Activated CD8-positive, alpha-beta memory T cell treated with anti-CD3 and anti-CD28 coated beads for 1 hour (primary cell): ENCODE measurements around the gene AMFR.

Experiments
- DNase-seq, 2 donors: peaks; one replicate each; pipeline ENCODE4 v3.0.0-alpha.2; 2020; ENCODE audit warnings: low read depth in 1 of 2; ENCODE audit errors: extremely low read depth in 1 of 2

AMFR gene

GRCh38 chr16:56336071-56336688 is 89.2 kb downstream of the AMFR start:
- DNase-seq: no peak

- no peak for DNase-seq
Observed at GRCh38 chr16:56334761-56335160, 90.6 kb downstream of the AMFR start.

- DNase-seq: no peak
Observed at GRCh38 chr16:56332464-56333079, 92.8 kb downstream of the AMFR start.

GRCh38 chr16:56331915-56332314 is 93.4 kb downstream of the AMFR start:
- no peak for DNase-seq

- no peak for DNase-seq
Observed at GRCh38 chr16:56331399-56331798, 93.9 kb downstream of the AMFR start.

GRCh38 chr16:56330476-56330875 is 94.9 kb downstream of the AMFR start:
- no peak for DNase-seq

- no peak for DNase-seq
Observed at GRCh38 chr16:56329887-56330286, 95.5 kb downstream of the AMFR start.

GRCh38 chr16:56328276-56329022 is 96.9 kb downstream of the AMFR start:
- DNase-seq: no peak

GRCh38 chr16:56327929-56328258 is 97.5 kb downstream of the AMFR start:
- no peak for DNase-seq

- no peak for DNase-seq
Observed at GRCh38 chr16:56327071-56327928, 98.0 kb downstream of the AMFR start.

GRCh38 chr16:56325956-56326355 is 99.4 kb downstream of the AMFR start:
- no peak for DNase-seq

GRCh38 chr16:56324406-56324805 is 100.9 kb downstream of the AMFR start:
- DNase-seq: no peak

- DNase-seq: no peak
Observed at GRCh38 chr16:56321571-56321970, 103.8 kb downstream of the AMFR start.

GRCh38 chr16:56320811-56321558 is 104.4 kb downstream of the AMFR start:
- no peak for DNase-seq

- no peak for DNase-seq
Observed at GRCh38 chr16:56320056-56320455, 105.3 kb downstream of the AMFR start.

- DNase-seq: no peak
Observed at GRCh38 chr16:56319376-56319775, 106.0 kb downstream of the AMFR start.

GRCh38 chr16:56318827-56319140 is 106.6 kb downstream of the AMFR start:
- no peak for DNase-seq

- peak; percentile 34 to 61 for DNase-seq
Observed at GRCh38 chr16:56317998-56318826, 107.1 kb downstream of the AMFR start.

- DNase-seq: no peak
Observed at GRCh38 chr16:56316545-56316944, 108.8 kb downstream of the AMFR start.

GRCh38 chr16:56315955-56316354 is 109.4 kb downstream of the AMFR start:
- no peak for DNase-seq
